Measurements from ENCODE around the gene RSPO4. TPM values are rescaled to one million over a fixed set of nuclear protein-coding genes. Genes with fewer than 3 reads are reported as not detected.

Gene RSPO4
- total RNA-seq (not detected), polyA plus RNA-seq (ENCODE audit: insufficient read depth in 1 of 8, insufficient read length in 8 of 8, low replicate concordance in 1 of 8) (under 1 TPM; 0.04 to 0.47 (median 0.19) TPM)
- long read RNA-seq, donor 1 = 0 reads
- long read RNA-seq, donor 2 = 0 reads
- long read RNA-seq, donor 3 = 0 reads
- long read RNA-seq, donor 4 = 0 reads
- long read RNA-seq, donor 5 = 0 reads
- long read RNA-seq, donor 6 = 0 reads
- long read RNA-seq, donor 7 = 0 reads
- long read RNA-seq, donor 8 = 0 reads
- long read RNA-seq, donor 9 = 0 reads
- long read RNA-seq, donor 10 = 0 reads
- long read RNA-seq, donor 11 = 0 reads

DNA sequence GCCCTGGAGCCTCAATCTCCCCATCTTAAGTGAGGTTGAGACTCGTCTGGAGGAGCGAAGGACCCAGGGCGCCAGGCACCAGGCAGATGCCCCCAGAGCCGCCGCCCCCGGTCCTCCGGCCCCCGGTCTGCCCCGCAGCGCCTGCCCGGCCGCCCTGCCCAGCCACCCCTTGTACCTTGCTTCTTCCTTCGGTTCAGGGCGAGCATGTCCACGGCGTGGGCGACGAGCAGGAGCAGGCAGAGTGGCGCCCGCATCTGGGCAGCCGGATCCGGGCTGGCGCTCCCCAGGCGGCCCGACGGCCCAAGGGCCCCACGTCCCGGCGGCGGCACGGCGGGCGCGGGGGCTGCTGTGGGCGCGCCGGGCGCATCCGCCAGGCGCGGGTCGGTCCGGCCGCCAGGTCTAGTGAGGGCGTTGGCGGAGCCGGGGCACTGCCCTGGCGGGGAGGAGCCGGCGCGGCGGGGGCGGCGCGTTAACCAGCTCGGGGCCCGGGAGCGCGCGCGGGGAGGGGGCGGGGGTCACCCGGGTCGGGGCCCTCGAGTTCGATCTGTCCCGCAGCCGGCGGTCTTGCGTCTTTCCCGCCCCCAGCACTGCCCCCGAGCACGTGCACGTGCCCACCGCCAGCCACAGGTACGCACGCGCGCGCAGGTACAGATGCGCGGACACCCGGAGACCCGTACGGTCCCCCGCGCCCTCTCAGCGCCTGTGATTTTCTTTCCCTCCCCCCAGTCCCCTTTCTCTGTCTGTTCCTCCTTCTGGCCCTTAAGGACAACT is at the start of gene RSPO4:
TSS of gene RSPO4 (minus strand) at position 401 of the 771 bp plus-strand sequence. CDS start at position 254, 147 bp downstream.
- Histone ChIP-seq H3K9me3 (replicated peaks; ENCODE audit: control insufficient read depth, low read depth, low read length) (no peaks in the 10 kb centered on the region), H3K36me3 (ENCODE audit: control insufficient read depth, insufficient read depth, low read length) (no peaks in the 10 kb centered on the region), H3K27me3 (ENCODE audit: control insufficient read depth, insufficient read depth, low read length) (peaks cover 63% of the 10 kb centered on the region), H3K4me1 (ENCODE audit: control insufficient read depth, insufficient read depth, low read length) (peaks cover 4% of the 10 kb centered on the region), H3K27ac (ENCODE audit: low read length) (no peak within 1 kb of the TSS), H3K4me3 (ENCODE audit: low read length) (no peak within 1 kb of the TSS)
- WGBS (ENCODE audit: insufficient coverage) = under 1% methylated on average over 87 of the region's 88 CpGs
- DNase-seq = no peak

DNA sequence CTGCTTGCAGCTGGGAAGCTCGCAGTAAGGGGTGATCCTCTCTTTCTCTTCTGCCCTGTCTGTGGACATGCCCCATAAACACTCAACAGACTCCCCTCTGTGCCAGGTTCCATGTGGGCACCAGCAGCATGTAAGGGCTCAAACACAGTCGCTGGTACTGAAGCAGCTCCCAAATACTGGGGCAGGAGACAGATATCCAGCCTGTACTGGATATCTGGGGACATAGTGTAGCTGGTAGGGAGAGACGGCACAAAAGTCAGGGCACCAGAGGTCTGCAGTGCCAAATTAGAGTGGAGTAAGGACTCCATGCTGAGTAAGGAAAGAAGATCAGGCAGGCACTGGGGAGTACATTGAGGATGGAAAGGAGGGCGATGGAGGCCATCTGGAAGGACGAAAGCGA is 48.3 kb upstream of the RSPO4 start:
- H3K27me3 ChIP-seq (ENCODE audit: control insufficient read depth, insufficient read depth, low read length) = peaks cover 2% of the 10 kb centered on the region
- H3K27ac ChIP-seq (ENCODE audit: low read length) = no peak overlapping the region
- H3K9me3 ChIP-seq (replicated peaks; ENCODE audit: control insufficient read depth, low read depth, low read length) = no peaks in the 10 kb centered on the region
- 80% methylated on average over 5 of the region's 6 CpGs for WGBS (ENCODE audit: insufficient coverage)
- H3K36me3 ChIP-seq (ENCODE audit: control insufficient read depth, insufficient read depth, low read length) = no peaks in the 10 kb centered on the region
- DNase-seq = no peak
- H3K4me3 ChIP-seq (ENCODE audit: low read length) = no peak overlapping the region
- no peaks in the 10 kb centered on the region for H3K4me1 ChIP-seq (ENCODE audit: control insufficient read depth, insufficient read depth, low read length)

DNA sequence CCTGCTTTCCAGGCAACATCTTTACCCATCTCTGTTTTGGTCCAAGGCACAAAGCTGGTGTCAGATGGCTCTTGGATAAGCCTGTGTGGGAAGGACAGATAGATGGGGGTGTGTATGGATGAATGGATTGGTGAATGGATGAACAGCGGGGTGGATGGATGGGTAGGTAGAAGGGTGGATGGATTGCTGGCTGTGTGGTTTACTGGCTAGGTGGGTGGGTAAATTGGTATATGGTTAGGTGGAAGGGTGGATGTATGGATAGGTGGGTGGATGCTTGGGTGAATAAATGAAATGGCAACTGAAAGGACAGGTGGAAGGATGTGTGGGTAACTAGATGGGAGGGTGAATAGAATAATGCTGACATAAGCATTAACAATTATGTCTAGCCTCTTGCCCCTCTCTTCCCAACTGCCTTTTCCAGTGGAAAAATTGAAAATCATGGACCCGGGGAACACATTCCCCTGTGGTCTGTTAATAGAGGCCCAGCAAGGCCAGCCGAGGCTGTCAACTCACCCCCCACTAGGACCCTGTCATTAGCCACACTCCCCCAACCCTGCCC is 43.8 kb upstream of the RSPO4 start:
- no peak for DNase-seq

DNA sequence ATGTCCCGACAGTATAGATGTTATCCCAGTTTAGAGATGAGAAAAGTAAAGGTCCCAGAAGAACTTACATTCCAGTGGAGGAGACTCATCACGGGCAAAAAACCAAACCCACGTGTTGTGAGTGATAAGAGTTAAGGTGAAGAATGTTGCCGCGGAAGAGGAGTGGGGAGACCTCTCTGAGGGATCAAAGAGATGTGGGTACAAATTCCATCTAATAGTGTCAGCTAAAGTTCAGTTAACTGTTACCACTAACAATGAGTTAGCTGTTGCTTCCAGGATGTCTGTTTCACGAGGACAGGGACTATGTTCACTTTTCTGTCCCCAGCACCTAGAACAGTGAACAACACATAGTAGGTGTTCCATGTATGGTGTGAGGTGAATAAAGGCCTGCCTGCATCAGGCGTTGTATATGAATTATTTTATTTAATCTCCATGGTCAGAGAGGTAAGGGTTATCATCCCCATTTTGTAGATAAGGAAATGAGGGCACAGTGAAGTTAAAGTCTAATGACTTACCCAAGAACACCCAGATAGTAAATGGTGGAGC is 39.8 kb upstream of the RSPO4 start:
- Histone ChIP-seq H3K4me1 (ENCODE audit: control insufficient read depth, insufficient read depth, low read length) (no peaks in the 10 kb centered on the region), H3K9me3 (replicated peaks; ENCODE audit: control insufficient read depth, low read depth, low read length) (no peaks in the 10 kb centered on the region), H3K4me3 (ENCODE audit: low read length) (no peak overlapping the region), H3K36me3 (ENCODE audit: control insufficient read depth, insufficient read depth, low read length) (no peaks in the 10 kb centered on the region), H3K27ac (ENCODE audit: low read length) (no peak overlapping the region), H3K27me3 (ENCODE audit: control insufficient read depth, insufficient read depth, low read length) (peaks cover 3% of the 10 kb centered on the region)
- WGBS (ENCODE audit: insufficient coverage) = 46% methylated on average over 2 of the region's 7 CpGs
- DNase-seq = no peak

More for the DNA sequence above, 43.8 kb upstream of the RSPO4 start:
- no peak overlapping the region for H3K27ac ChIP-seq (ENCODE audit: low read length)
- no peak overlapping the region for H3K4me3 ChIP-seq (ENCODE audit: low read length)
- 96% methylated on average over 1 of the region's 3 CpGs for WGBS (ENCODE audit: insufficient coverage)
- no peaks in the 10 kb centered on the region for H3K9me3 ChIP-seq (replicated peaks; ENCODE audit: control insufficient read depth, low read depth, low read length)
- no peaks in the 10 kb centered on the region for H3K4me1 ChIP-seq (ENCODE audit: control insufficient read depth, insufficient read depth, low read length)
- H3K36me3 ChIP-seq (ENCODE audit: control insufficient read depth, insufficient read depth, low read length) = no peaks in the 10 kb centered on the region
- no peaks in the 10 kb centered on the region for H3K27me3 ChIP-seq (ENCODE audit: control insufficient read depth, insufficient read depth, low read length)

DNA sequence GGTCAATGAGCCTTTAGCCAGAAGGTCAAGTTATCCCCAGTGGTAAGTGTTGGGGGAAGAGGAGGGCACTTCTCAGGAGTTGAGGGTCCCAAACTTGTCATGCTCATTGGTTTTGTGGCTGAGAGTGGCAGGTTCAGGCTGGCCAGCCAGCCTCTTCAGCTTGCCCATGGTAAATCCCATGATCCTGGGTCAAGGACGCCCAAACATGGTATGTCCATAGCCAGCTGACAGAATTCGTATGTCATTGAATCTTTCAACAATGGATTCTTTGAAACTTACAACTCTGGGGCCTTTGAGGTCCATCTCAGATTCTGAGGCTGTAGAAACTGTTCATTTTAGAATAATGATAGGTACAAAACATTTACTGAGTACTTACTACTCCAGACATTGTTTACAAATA is 36.1 kb upstream of the RSPO4 start:
- no peak for DNase-seq
- Histone ChIP-seq H3K36me3 (ENCODE audit: control insufficient read depth, insufficient read depth, low read length) (no peaks in the 10 kb centered on the region), H3K9me3 (replicated peaks; ENCODE audit: control insufficient read depth, low read depth, low read length) (no peaks in the 10 kb centered on the region), H3K4me1 (ENCODE audit: control insufficient read depth, insufficient read depth, low read length) (no peaks in the 10 kb centered on the region), H3K27me3 (ENCODE audit: control insufficient read depth, insufficient read depth, low read length) (peaks cover 3% of the 10 kb centered on the region), H3K4me3 (ENCODE audit: low read length) (no peak overlapping the region), H3K27ac (ENCODE audit: low read length) (no peak overlapping the region)
- 69% methylated on average over 2 of the region's 2 CpGs for WGBS (ENCODE audit: insufficient coverage)

DNA sequence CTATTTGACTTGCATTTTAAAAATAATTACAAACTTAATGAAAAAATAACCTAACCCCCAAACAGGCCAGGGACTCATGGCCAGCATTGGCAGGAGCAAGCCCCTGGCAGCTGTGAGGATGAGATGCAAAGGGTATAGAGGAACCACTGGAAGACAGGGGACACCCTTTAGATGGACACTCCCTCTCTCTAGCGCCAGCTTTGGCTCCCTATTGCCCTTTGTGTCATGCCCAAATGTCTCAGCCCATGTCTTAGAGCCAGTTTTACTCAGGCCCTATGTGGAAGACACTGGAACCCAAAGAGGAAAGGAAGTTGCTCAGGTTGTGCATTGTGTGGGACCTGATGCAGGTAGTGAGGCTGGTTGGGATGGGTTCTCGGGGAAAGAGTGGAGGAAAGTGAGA is 34.9 kb upstream of the RSPO4 start:
- Histone ChIP-seq H3K4me3 (ENCODE audit: low read length) (no peak overlapping the region), H3K4me1 (ENCODE audit: control insufficient read depth, insufficient read depth, low read length) (no peaks in the 10 kb centered on the region), H3K27ac (ENCODE audit: low read length) (no peak overlapping the region), H3K36me3 (ENCODE audit: control insufficient read depth, insufficient read depth, low read length) (no peaks in the 10 kb centered on the region), H3K27me3 (ENCODE audit: control insufficient read depth, insufficient read depth, low read length) (peaks cover 3% of the 10 kb centered on the region), H3K9me3 (replicated peaks; ENCODE audit: control insufficient read depth, low read depth, low read length) (no peaks in the 10 kb centered on the region)
- no CpG with 5 or more reads among the region's 2 CpGs for WGBS (ENCODE audit: insufficient coverage)
- no peak for DNase-seq

DNA sequence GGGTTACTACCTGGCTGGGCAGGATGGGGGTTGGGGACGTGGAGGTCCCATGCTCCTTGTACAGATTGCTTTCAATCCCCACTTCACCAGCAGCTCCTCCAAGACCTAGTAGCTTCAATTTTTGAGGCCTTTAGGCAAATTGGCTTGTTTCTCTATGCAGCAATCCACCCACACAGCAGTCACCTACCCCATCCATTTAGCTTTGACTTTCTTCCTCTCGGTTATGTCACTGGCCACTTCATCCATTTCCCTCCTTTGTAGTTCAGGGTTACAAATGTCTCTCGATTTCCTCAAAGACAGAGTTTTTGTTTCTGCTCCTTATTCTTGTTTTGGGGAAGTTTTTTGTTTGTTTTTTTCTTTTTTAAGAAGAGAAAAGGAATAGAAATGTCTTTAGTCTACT is 33.4 kb upstream of the RSPO4 start:
- no peak overlapping the region for H3K27ac ChIP-seq (ENCODE audit: low read length)
- no peaks in the 10 kb centered on the region for H3K36me3 ChIP-seq (ENCODE audit: control insufficient read depth, insufficient read depth, low read length)
- 80% methylated on average over 1 of the region's 3 CpGs for WGBS (ENCODE audit: insufficient coverage)
- H3K27me3 ChIP-seq (ENCODE audit: control insufficient read depth, insufficient read depth, low read length) = peaks cover 3% of the 10 kb centered on the region
- H3K4me3 ChIP-seq (ENCODE audit: low read length) = no peak overlapping the region
- no peaks in the 10 kb centered on the region for H3K4me1 ChIP-seq (ENCODE audit: control insufficient read depth, insufficient read depth, low read length)
- H3K9me3 ChIP-seq (replicated peaks; ENCODE audit: control insufficient read depth, low read depth, low read length) = no peaks in the 10 kb centered on the region
- no peak for DNase-seq

DNA sequence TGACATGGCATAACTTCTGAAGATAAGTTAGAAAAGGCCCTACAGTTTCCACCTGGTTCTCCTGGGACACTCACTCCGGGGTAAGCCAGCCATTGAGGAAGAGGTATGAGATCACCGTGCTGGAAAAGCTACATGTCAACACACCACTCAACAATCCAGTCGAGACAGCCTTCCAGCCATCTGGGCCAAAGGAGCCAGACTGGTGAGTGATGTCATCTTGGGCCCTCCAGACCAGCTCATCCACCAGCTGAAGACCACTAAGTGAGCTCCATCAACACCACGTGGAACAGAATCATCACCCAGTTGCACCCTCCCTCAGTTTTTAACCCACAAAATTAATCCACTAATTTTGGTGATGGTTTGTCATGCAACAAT is 32.3 kb upstream of the RSPO4 start:
- no peak for DNase-seq
- Histone ChIP-seq H3K27me3 (ENCODE audit: control insufficient read depth, insufficient read depth, low read length) (peaks cover 3% of the 10 kb centered on the region), H3K9me3 (replicated peaks; ENCODE audit: control insufficient read depth, low read depth, low read length) (no peaks in the 10 kb centered on the region), H3K4me3 (ENCODE audit: low read length) (no peak overlapping the region), H3K36me3 (ENCODE audit: control insufficient read depth, insufficient read depth, low read length) (no peaks in the 10 kb centered on the region), H3K4me1 (ENCODE audit: control insufficient read depth, insufficient read depth, low read length) (no peaks in the 10 kb centered on the region), H3K27ac (ENCODE audit: low read length) (no peak overlapping the region)
- WGBS (ENCODE audit: insufficient coverage) = 33% methylated on average over 1 of the region's 4 CpGs

DNA sequence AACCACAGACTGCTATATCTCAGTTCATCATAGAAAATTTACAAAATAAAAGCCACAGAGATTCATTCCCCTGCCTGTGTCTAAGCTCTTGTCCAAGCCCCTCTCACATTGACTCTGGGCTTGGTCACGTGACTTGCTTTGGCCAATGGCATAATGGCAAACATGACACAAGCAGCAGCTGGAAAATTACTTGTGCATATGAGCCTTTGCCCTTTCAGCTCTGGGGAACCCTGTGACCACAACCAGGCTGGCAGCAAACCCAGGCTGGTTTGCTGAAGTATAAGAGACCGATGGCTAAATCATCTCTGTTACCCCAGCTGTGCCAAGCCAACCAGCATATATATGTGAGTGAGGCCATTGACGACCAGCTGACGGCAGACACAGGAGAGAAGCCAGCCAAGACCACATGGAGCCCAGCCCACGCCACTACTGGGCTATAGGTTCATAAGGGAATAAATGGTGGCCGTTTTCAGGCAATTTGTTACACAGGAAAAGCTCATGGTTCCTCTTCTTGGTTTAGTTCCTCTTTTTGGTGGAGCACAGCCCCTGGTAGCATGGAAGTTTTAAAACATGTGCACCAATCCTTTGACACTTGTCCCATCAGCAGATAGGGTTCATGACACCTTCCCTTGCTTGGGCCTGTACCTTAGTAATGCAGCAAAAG is 31.8 kb upstream of the RSPO4 start:
- peak; percentile 8 for DNase-seq
- H3K4me1 ChIP-seq (ENCODE audit: control insufficient read depth, insufficient read depth, low read length) = no peaks in the 10 kb centered on the region
- no peak overlapping the region for H3K4me3 ChIP-seq (ENCODE audit: low read length)
- no peaks in the 10 kb centered on the region for H3K27me3 ChIP-seq (ENCODE audit: control insufficient read depth, insufficient read depth, low read length)
- H3K36me3 ChIP-seq (ENCODE audit: control insufficient read depth, insufficient read depth, low read length) = no peaks in the 10 kb centered on the region
- no peak overlapping the region for H3K27ac ChIP-seq (ENCODE audit: low read length)
- H3K9me3 ChIP-seq (replicated peaks; ENCODE audit: control insufficient read depth, low read depth, low read length) = no peaks in the 10 kb centered on the region
- 72% methylated on average over 3 of the region's 6 CpGs for WGBS (ENCODE audit: insufficient coverage)

DNA sequence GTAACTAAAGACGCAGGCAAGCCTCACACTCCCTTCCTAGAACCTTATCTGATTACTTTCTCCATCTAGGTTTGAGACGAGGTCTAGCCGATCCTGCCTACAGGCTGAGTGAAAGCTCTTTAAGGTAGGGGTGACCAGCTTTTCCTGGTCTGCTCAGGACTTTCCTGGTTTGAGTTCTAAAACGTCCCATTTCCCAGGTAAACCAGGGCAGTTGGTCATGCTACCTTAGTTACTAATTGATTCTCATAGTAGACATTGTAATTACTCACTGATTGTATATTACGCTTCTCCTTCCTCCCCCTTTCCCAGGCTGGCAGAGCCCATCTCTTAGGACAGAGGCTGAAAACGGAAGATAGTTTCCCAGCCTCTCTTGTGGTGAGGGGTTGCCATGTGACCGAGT is 27.9 kb upstream of the RSPO4 start:
- Histone ChIP-seq H3K36me3 (ENCODE audit: control insufficient read depth, insufficient read depth, low read length) (no peaks in the 10 kb centered on the region), H3K4me3 (ENCODE audit: low read length) (no peak overlapping the region), H3K9me3 (replicated peaks; ENCODE audit: control insufficient read depth, low read depth, low read length) (no peaks in the 10 kb centered on the region), H3K4me1 (ENCODE audit: control insufficient read depth, insufficient read depth, low read length) (no peaks in the 10 kb centered on the region), H3K27me3 (ENCODE audit: control insufficient read depth, insufficient read depth, low read length) (no peaks in the 10 kb centered on the region), H3K27ac (ENCODE audit: low read length) (no peak overlapping the region)
- 80% methylated on average over 2 of the region's 7 CpGs for WGBS (ENCODE audit: insufficient coverage)
- DNase-seq = no peak

All from muscle of leg (tissue), 16 donors.